ENCODE data around the gene MAMDC2. TPM values are rescaled to one million over a fixed set of nuclear protein-coding genes. Genes with fewer than 3 reads are reported as not detected.

The MAMDC2 gene
- total RNA-seq, 1 experiment from 2014 or later, result 4.6 TPM

- no peak overlapping the region for H4K5ac ChIP-seq (ENCODE audit: insufficient read length, low read depth, low read length)
- H2BK20ac ChIP-seq (ENCODE audit: low read depth, low read length, poor library complexity, severe bottlenecking), result no peak overlapping the region
- no peak overlapping the region for H3K9ac ChIP-seq (ENCODE audit: extremely low read depth, insufficient read length, low read length)
- no peak overlapping the region for H2AK5ac ChIP-seq (ENCODE audit: insufficient read length, low read length)
- H3K79me2 ChIP-seq (ENCODE audit: insufficient read depth, low read length), result no peaks in the 10 kb centered on the region
- H3K4ac ChIP-seq (ENCODE audit: low read depth, low read length), result no peak overlapping the region
- H3K4me1 ChIP-seq (ENCODE audit: insufficient read depth, low read length), result peaks cover 6% of the 10 kb centered on the region
- H3K14ac ChIP-seq (ENCODE audit: insufficient read depth, low read length), result no peak overlapping the region
- H3K27ac Mint-ChIP-seq, result no peak overlapping the region
- no peaks in the 10 kb centered on the region for H3K79me1 ChIP-seq (ENCODE audit: insufficient read depth, low read depth, low read length, poor library complexity, severe bottlenecking)
- H4K8ac ChIP-seq (replicated peaks; ENCODE audit: insufficient read length, low read depth, low read length), result no peak overlapping the region
- H3K9me3 ChIP-seq (ENCODE audit: control insufficient read depth, low read depth, low read length), result no peaks in the 10 kb centered on the region
- no peaks in the 10 kb centered on the region for H3K36me3 Mint-ChIP-seq (ENCODE audit: insufficient read depth in 1 of 3, low read depth in 3 of 3)
- no peak overlapping the region for H3K4me3 Mint-ChIP-seq
- H3K23ac ChIP-seq (ENCODE audit: insufficient read length, low read depth, low read length), result no peak overlapping the region
- no peak overlapping the region for H4K91ac ChIP-seq (ENCODE audit: insufficient read length, low read depth, low read length)
- no peak overlapping the region for H3K56ac ChIP-seq (ENCODE audit: insufficient read length, low read depth, low read length)
- no peaks in the 10 kb centered on the region for H3K27me3 ChIP-seq (ENCODE audit: insufficient read depth, low read length)
- H2BK12ac ChIP-seq (ENCODE audit: insufficient read length, low read depth, low read length), result no peak overlapping the region
- H2AFZ ChIP-seq (ENCODE audit: low read length), result no peak overlapping the region
- H3K4me2 ChIP-seq (ENCODE audit: insufficient read depth, insufficient read length, low read length), result no peak overlapping the region
- no peaks in the 10 kb centered on the region for H4K20me1 ChIP-seq (ENCODE audit: control insufficient read depth, insufficient read depth, insufficient read length)
- no peak overlapping the region for H3K18ac ChIP-seq (ENCODE audit: insufficient read length, low read depth, low read length)
- no peaks in the 10 kb centered on the region for H3K23me2 ChIP-seq (ENCODE audit: insufficient read length, low read depth, low read length, poor library complexity, severe bottlenecking)
- no peak for DNase-seq
- peaks cover 16 to 17% of the 10 kb centered on the region in 2 experiments for H3K4me1 Mint-ChIP-seq
- no CpG with 5 or more reads among the region's 1 CpG for WGBS (ENCODE audit: extremely low coverage, insufficient read length, low lambda C conversion rate)
- no peak for TF ChIP-seq CTCF (conservative IDR thresholded peaks at IDR 0.05)
- no peak overlapping the region for H2BK15ac ChIP-seq (ENCODE audit: low read depth, low read length)
- no peak overlapping the region for H2BK5ac ChIP-seq (ENCODE audit: insufficient read length, low read length)
- H2BK120ac ChIP-seq (ENCODE audit: low read depth, low read length, poor library complexity, severe bottlenecking), result no peak overlapping the region
- no peaks in the 10 kb centered on the region for H3K27me3 Mint-ChIP-seq (ENCODE audit: low read depth)
- no peaks in the 10 kb centered on the region for H3K9me3 Mint-ChIP-seq
- no peak overlapping the region for H3T11ph ChIP-seq (ENCODE audit: low read length)
- no peak overlapping the region for H3K27ac ChIP-seq (ENCODE audit: insufficient read length, low read depth, low read length)
Observed at GRCh38 chr9:70064496-70064895, 20.8 kb downstream of the MAMDC2 start.
